HepG2 (cell line): ENCODE measurements around the gene ZNF444. TPM values are rescaled to one million over a fixed set of nuclear protein-coding genes. Genes with fewer than 3 reads are reported as not detected.
A peak's percentile ranks its signal among the peaks of the same experiment; 100 is the strongest.

ENCODE experiments used
- AHR ChIP-seq: IDR thresholded peaks from 2 replicates; pipeline ENCODE4 v1.6.1; 2018; ENCODE audit warnings: missing genetic modification reagents, missing compliant biosample characterization
- AKAP8 ChIP-seq: sonication (generic); formaldehyde crosslinking; IDR thresholded peaks from 2 replicates; pipeline ENCODE4 v1.5.1; 2020; ENCODE audit warnings: mild to moderate bottlenecking, missing genetic modification reagents
- CC2D1A ChIP-seq: sonication (generic); formaldehyde crosslinking; IDR thresholded peaks from 2 replicates; pipeline ENCODE4 v1.8.1; 2023; ENCODE audit warnings: mild to moderate bottlenecking, missing genetic modification reagents
- HOXD1 ChIP-seq: sonication (generic); formaldehyde crosslinking; IDR thresholded peaks from 2 replicates; pipeline ENCODE4 v1.5.0; 2020; ENCODE audit warnings: missing genetic modification reagents
- JARID2 ChIP-seq: sonication (generic); formaldehyde crosslinking; IDR thresholded peaks from 2 replicates; pipeline ENCODE4 v1.8.1; 2023; ENCODE audit warnings: missing genetic modification reagents, inconsistent platforms; ENCODE audit not compliant: insufficient replicate concordance
- MATR3 ChIP-seq: sonication (generic); formaldehyde crosslinking; IDR thresholded peaks from 2 replicates; pipeline ENCODE4 v1.4.0; 2020; ENCODE audit warnings: missing genetic modification reagents
- PATZ1 ChIP-seq: sonication (generic); formaldehyde crosslinking; IDR thresholded peaks from 2 replicates; pipeline ENCODE4 v1.4.0; 2020; ENCODE audit warnings: missing genetic modification reagents
- SALL2 ChIP-seq: sonication (generic); formaldehyde crosslinking; IDR thresholded peaks from 2 replicates; pipeline ENCODE4 v1.8.1; 2023; ENCODE audit warnings: mild to moderate bottlenecking, missing genetic modification reagents, inconsistent platforms
- SNAI1 ChIP-seq: sonication (generic); formaldehyde crosslinking; IDR thresholded peaks from 2 replicates; pipeline ENCODE4 v1.5.0; 2020; ENCODE audit warnings: mild to moderate bottlenecking, missing genetic modification reagents, borderline replicate concordance
- ZBTB10 ChIP-seq: sonication (generic); formaldehyde crosslinking; IDR thresholded peaks from 2 replicates; pipeline ENCODE4 v1.4.0; 2020; ENCODE audit warnings: missing genetic modification reagents, borderline replicate concordance
- ZBTB42 ChIP-seq: sonication (generic); formaldehyde crosslinking; IDR thresholded peaks from 2 replicates; pipeline ENCODE4 v1.5.0; 2020; ENCODE audit warnings: mild to moderate bottlenecking, missing genetic modification reagents
- ZNF20 ChIP-seq: sonication (generic); formaldehyde crosslinking; IDR thresholded peaks from 2 replicates; pipeline ENCODE4 v1.4.0; 2020; ENCODE audit warnings: mild to moderate bottlenecking, moderate library complexity, missing genetic modification reagents
- ZNF335 ChIP-seq: sonication (generic); formaldehyde crosslinking; IDR thresholded peaks from 2 replicates; pipeline ENCODE4 v1.4.0; 2020; ENCODE audit warnings: missing genetic modification reagents
- ZNF646 ChIP-seq: sonication (generic); formaldehyde crosslinking; IDR thresholded peaks from 2 replicates; pipeline ENCODE4 v1.9.0; 2021; ENCODE audit warnings: mild to moderate bottlenecking, missing genetic modification reagents
- ZNF83 ChIP-seq: sonication (generic); formaldehyde crosslinking; IDR thresholded peaks from 2 replicates; pipeline ENCODE4 v1.4.0; 2020; ENCODE audit warnings: missing genetic modification reagents, mild to moderate bottlenecking, borderline replicate concordance
- polyA plus RNA-seq, 8 experiments: library from polyadenylated mRNA; depleted of rRNA in 3 of 8; stranded (reverse) in 7 of 8; unstranded in 1 of 8; fragments of >200 nt; fragmentation: Illumina TruSeq in 4 of 8; extraction: Trizol in 4 of 8; gene quantifications; 2 replicates each; pipeline versions ENCODE4 v1.2.1 to v1.2.3, GENCODE V29; 2011 to 2016; ENCODE audit warnings: low read depth in 4 of 8, missing spikeins in 1 of 8, mixed read lengths in 1 of 8; ENCODE audit not compliant: insufficient read depth in 1 of 8
- total RNA-seq, 5 experiments: library from RNA; depleted of rRNA; stranded (reverse); fragments of >200 nt; fragmentation: Illumina TruSeq; extraction: Trizol; gene quantifications; 2 replicates each; pipeline ENCODE4 v1.2.3, GENCODE V29; 2016; ENCODE audit warnings: low read depth in 1 of 5
- TF ChIP-seq, protein P1 (sequence below): sonication (generic); formaldehyde crosslinking; IDR thresholded peaks from 2 replicates; pipeline ENCODE4 v1.4.0; 2020; ENCODE audit warnings: missing genetic modification reagents, low read depth, mild to moderate bottlenecking, borderline replicate concordance

Gene ZNF444
- total and polyA plus RNA-seq, 2 of the 13 experiments (the other 11 are each of a cell fraction or from before 2014, with no cell fraction given), result 27.4 to 30.3 TPM

GRCh38 chr19:56110515-56111448 is 30.3 kb upstream of the ZNF444 start (continued):
- no peak for TF ChIP-seq SNAI1 (CRISPR knock-in tag)
- no peak for TF ChIP-seq ZNF646 (CRISPR knock-in tag)
- TF ChIP-seq ZNF83 (CRISPR knock-in tag), result no peak
- no peak for TF ChIP-seq ZNF20 (CRISPR knock-in tag)
- TF ChIP-seq ZBTB42 (CRISPR knock-in tag), result no peak
- TF ChIP-seq, protein P1, sequence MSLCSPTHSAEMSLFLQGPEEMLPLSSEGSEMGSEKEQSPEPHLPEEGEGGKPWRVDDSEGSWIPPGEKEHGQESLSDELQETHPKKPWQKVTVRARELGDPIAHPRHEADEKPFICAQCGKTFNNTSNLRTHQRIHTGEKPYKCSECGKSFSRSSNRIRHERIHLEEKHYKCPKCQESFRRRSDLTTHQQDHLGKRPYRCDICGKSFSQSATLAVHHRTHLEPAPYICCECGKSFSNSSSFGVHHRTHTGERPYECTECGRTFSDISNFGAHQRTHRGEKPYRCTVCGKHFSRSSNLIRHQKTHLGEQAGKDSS, result no peak
- TF ChIP-seq JARID2 (CRISPR knock-in tag), result no peak
- TF ChIP-seq ZBTB10 (CRISPR knock-in tag), result peak; percentile 87; the same call in 1 of the 2 replicates
- no peak for TF ChIP-seq AHR
- TF ChIP-seq CC2D1A (CRISPR knock-in tag), result no peak
- TF ChIP-seq ZNF335 (CRISPR knock-in tag), result no peak
- no peak for TF ChIP-seq SALL2 (CRISPR knock-in tag)
- no peak for TF ChIP-seq MATR3
- TF ChIP-seq PATZ1 (CRISPR knock-in tag), result peak; percentile 89
- TF ChIP-seq AKAP8 (CRISPR knock-in tag), result peak; percentile 73; the same call in 1 of the 2 replicates
- no peak for TF ChIP-seq HOXD1
